K562 (cell line): ENCODE data around the gene BACE2. TPM values are rescaled to one million over a fixed set of nuclear protein-coding genes. Genes with fewer than 3 reads are reported as not detected.

Experiments
- ATAC-seq: fragments of 200-7000 bp; cut with Tn5 transposase; 3 replicates; pipeline ENCODE4 v1.9.1; 2020; ENCODE audit warnings: moderate library complexity
- BruUV-seq: library from RNA; stranded (reverse); fragments of 400-500 nt; replicated peaks from 2 replicates; lab custom pipeline; 2021; lab: Mats Ljungman, UMichigan
- CTCF ChIA-PET: fragments of 300-600 bp; formaldehyde crosslinking; extraction: SDS; loops from one replicate; lab custom pipeline; 2021; ENCODE audit warnings: low intra/inter-chr PET ratio; lab: Yijun Ruan, JAX
- POLR2A ChIA-PET: fragments of 300-600, 350-650 bp; sonication (Branson Sonifier 250); formaldehyde crosslinking; extraction: SDS; loops from one replicate; lab custom pipeline; 2021; ENCODE audit warnings: antibody characterized with exemption, inconsistent platforms; lab: Yijun Ruan, JAX
- DNase-seq, 4 experiments: peaks; one replicate each; pipeline versions ENCODE4 v3.0.0 to v3.0.0-alpha.2; 2011 to 2018; ENCODE audit warnings: low spot score in 3 of 4, mixed read lengths in 3 of 4; ENCODE audit errors: extremely low read depth in 1 of 4
- FAIRE-seq: peaks from 2 replicates; lab custom pipeline; 2011; peaks lifted over from hg19 to GRCh38; lab: Jason Lieb, UNC
- H2AFZ ChIP-seq: 2 replicates; pipeline ENCODE4 v1.6.0; 2011; ENCODE audit warnings: low read depth, low read length, control low read depth, inconsistent platforms
- H3K27ac ChIP-seq: fragments of 200-600 bp; 3 replicates; pipeline ENCODE4 v1.8.0; 2011; ENCODE audit warnings: low read depth, mild to moderate bottlenecking, control low read depth, inconsistent platforms, low read length, moderate library complexity, mixed read lengths; ENCODE audit errors: extremely low read depth
- H3K27me3 ChIP-seq, 2 experiments: fragments of 300-600 bp in 1 of 2; 2 replicates in 1 of 2; 3 replicates in 1 of 2; pipeline versions ENCODE4 v1.6.0 to v1.8.0; 2011; ENCODE audit warnings: inconsistent platforms in 2 of 2, low read length in 2 of 2, mild to moderate bottlenecking in 1 of 2, mixed read lengths in 1 of 2, moderate library complexity in 1 of 2; ENCODE audit not compliant: control insufficient read depth in 2 of 2, insufficient read depth in 2 of 2
- H3K36me3 ChIP-seq: fragments of 300-600 bp; 3 replicates; pipeline ENCODE4 v1.8.0; 2011; ENCODE audit warnings: mild to moderate bottlenecking, low read length, inconsistent platforms; ENCODE audit not compliant: control insufficient read depth, insufficient read depth
- H3K4me1 ChIP-seq, 2 experiments: fragments of 200-600 bp in 1 of 2; replicated peaks in 1 of 2; 2 replicates in 1 of 2; 3 replicates in 1 of 2; pipeline versions ENCODE4 v1.5.1 to v1.8.0; 2011; ENCODE audit warnings: inconsistent platforms in 2 of 2, low read length in 2 of 2, mild to moderate bottlenecking in 1 of 2, mixed read lengths in 1 of 2, moderate library complexity in 1 of 2; ENCODE audit not compliant: control insufficient read depth in 2 of 2, insufficient read depth in 2 of 2
- H3K4me2 ChIP-seq: 2 replicates; pipeline ENCODE4 v1.6.1; 2011; ENCODE audit warnings: low read length, control low read depth, inconsistent platforms, mixed read lengths; ENCODE audit not compliant: insufficient read depth
- H3K4me3 ChIP-seq: fragments of 200-600 bp; sonication (generic), shearing (Covaris generic); 2 replicates; pipeline ENCODE4 v1.5.1; 2016; ENCODE audit warnings: control low read depth, inconsistent platforms
- H3K79me2 ChIP-seq: fragments of 200-600 bp; 3 replicates; pipeline ENCODE4 v1.8.0; 2011; ENCODE audit warnings: low read length, inconsistent platforms; ENCODE audit not compliant: control insufficient read depth, insufficient read depth
- H3K9ac ChIP-seq, 2 experiments: 2 replicates each; pipeline versions ENCODE4 v1.6.0 to v1.6.1; 2011; ENCODE audit warnings: low read depth in 2 of 2, low read length in 2 of 2, control low read depth in 1 of 2, inconsistent platforms in 1 of 2, mild to moderate bottlenecking in 1 of 2, mixed read lengths in 1 of 2; ENCODE audit not compliant: insufficient read depth in 1 of 2
- H3K9me1 ChIP-seq: one replicate; pipeline ENCODE4 v1.6.0; 2011; ENCODE audit warnings: inconsistent platforms, mild to moderate bottlenecking, low read length, moderate library complexity; ENCODE audit not compliant: control insufficient read depth, insufficient read depth
- H3K9me3 ChIP-seq: replicated peaks from 2 replicates; pipeline ENCODE4 v1.5.1; 2011; ENCODE audit warnings: low read depth, low read length, inconsistent platforms; ENCODE audit not compliant: control insufficient read depth, insufficient read depth
- H4K20me1 ChIP-seq: replicated peaks from 2 replicates; pipeline ENCODE4 v1.6.1; 2011; ENCODE audit warnings: low read length, inconsistent platforms, mixed read lengths; ENCODE audit not compliant: control insufficient read depth, insufficient read depth
- CBX2 ChIP-seq: fragments of 200-600 bp; sonication (generic); IDR thresholded peaks from one replicate; pipeline ENCODE4 v1.6.1; 2012; ENCODE audit warnings: mild to moderate bottlenecking, low read length, inconsistent platforms; ENCODE audit not compliant: insufficient read depth, poor library complexity, severe bottlenecking
- NEUROD1 ChIP-seq: fragments of 150-350 bp; IDR thresholded peaks from 2 replicates; pipeline ENCODE4 v1.6.1; 2014; ENCODE audit warnings: borderline replicate concordance, low read length, low read depth; ENCODE audit not compliant: partially characterized antibody
- PPARD ChIP-seq: fragments of 250-450 bp; sonication (Bioruptor Pico); IDR thresholded peaks from 2 replicates; pipeline ENCODE4 v1.8.0; 2022; ENCODE audit warnings: inconsistent platforms, mild to moderate bottlenecking, moderate library complexity
- RBM34 ChIP-seq: fragments of 200-400 bp; formaldehyde crosslinking; IDR thresholded peaks from 2 replicates; pipeline ENCODE4 v1.6.1; 2018; ENCODE audit warnings: low read length, borderline replicate concordance; ENCODE audit not compliant: insufficient read depth
- RCOR1 ChIP-seq, 2 experiments: IDR thresholded peaks; 2 replicates each; pipeline ENCODE4 v1.6.1; 2012; ENCODE audit warnings: low read depth in 2 of 2, low read length in 2 of 2, borderline replicate concordance in 1 of 2, improper control_type of control experiment in 1 of 2
- SIN3A ChIP-seq, 2 experiments: fragments of 150-350 bp in 1 of 2; IDR thresholded peaks; 2 replicates each; pipeline ENCODE4 v1.6.1; 2011 to 2016; ENCODE audit warnings: borderline replicate concordance in 2 of 2, low read depth in 2 of 2, low read length in 2 of 2, mild to moderate bottlenecking in 2 of 2, moderate library complexity in 2 of 2; ENCODE audit not compliant: control insufficient read depth in 1 of 2
- SIN3B ChIP-seq: fragments of 450-650 bp; IDR thresholded peaks from 2 replicates; pipeline ENCODE4 v1.6.1; 2017; ENCODE audit warnings: low read depth, mild to moderate bottlenecking, moderate library complexity
- TAL1 ChIP-seq: fragments of 450-650 bp; IDR thresholded peaks from 2 replicates; pipeline ENCODE4 v1.6.1; 2016; ENCODE audit warnings: mild to moderate bottlenecking
- TSHZ1 ChIP-seq: fragments of 250-450 bp; sonication (Bioruptor Pico); IDR thresholded peaks from 2 replicates; pipeline ENCODE4 v1.4.0; 2020; ENCODE audit warnings: mild to moderate bottlenecking, moderate library complexity
- ZFP1 ChIP-seq: fragments of 450-650 bp; formaldehyde crosslinking; IDR thresholded peaks from 2 replicates; pipeline ENCODE4 v1.4.0; 2020; ENCODE audit warnings: mild to moderate bottlenecking, mixed read lengths
- ZNF24 ChIP-seq: fragments of 450-650 bp; IDR thresholded peaks from 2 replicates; pipeline ENCODE4 v1.6.1; 2016
- ZNF766 ChIP-seq: fragments of 200-800 bp; sonication (Bioruptor generic); conservative IDR thresholded peaks from 2 replicates; pipeline ENCODE4 v1.6.1; 2016; ENCODE audit warnings: missing genetic modification characterization, missing compliant biosample characterization
- WGBS: fragments of 100-300 bp; shearing (Covaris generic); methylation state at CpG from one replicate; pipeline ENCODE4 v1.1.6; 2016; ENCODE audit warnings: low coverage, mixed read lengths; ENCODE audit not compliant: insufficient coverage; ENCODE audit errors: missing lambda C conversion rate; 5-methylcytosine and 5-hydroxymethylcytosine counted together
- in situ Hi-C: fragments of 300-500 bp; cut with MboI; formaldehyde crosslinking; loops from 4 replicates; pipeline ENCODE4 v1.15.0; 2018; ENCODE audit warnings: inconsistent platforms, mixed read lengths
- intact Hi-C: fragments of 100-400 bp; cut with micrococcal nuclease; formaldehyde crosslinking; loops from 2 replicates; pipeline ENCODE4 v1.14.2; 2022
- polyA plus RNA-seq, 8 experiments: library from polyadenylated mRNA; depleted of rRNA in 4 of 8; stranded (reverse) in 5 of 8; unstranded in 3 of 8; fragments of >200 nt; fragmentation: Nextera tagmentation in 2 of 8; fragmentation: Illumina TruSeq in 1 of 8; extraction: Ambion mirVana in 2 of 8; extraction: Trizol in 1 of 8; gene quantifications; 2 replicates each; pipeline versions ENCODE4 v1.2.1 to v1.2.3, GENCODE V29; 2011 to 2014; ENCODE audit warnings: inconsistent platforms in 1 of 8, missing spikeins in 1 of 8
- total RNA-seq, 7 experiments: library from RNA; depleted of rRNA in 6 of 7; stranded (reverse); fragments of >200 nt in 6 of 7; fragmentation: Illumina TruSeq in 2 of 7; extraction: Trizol in 2 of 7; gene quantifications; 2 replicates each; pipeline versions ENCODE4 v1.2.1 to v1.2.3, GENCODE V29; 2011 to 2021; ENCODE audit warnings: low replicate concordance in 1 of 7

Gene BACE2
- total and polyA plus RNA-seq, 9 of the 15 experiments (the other 6 are each of a cell fraction or from before 2014, with no cell fraction given) = 0.05 to 0.24 (median 0.15) TPM; not detected in 2

DNA sequence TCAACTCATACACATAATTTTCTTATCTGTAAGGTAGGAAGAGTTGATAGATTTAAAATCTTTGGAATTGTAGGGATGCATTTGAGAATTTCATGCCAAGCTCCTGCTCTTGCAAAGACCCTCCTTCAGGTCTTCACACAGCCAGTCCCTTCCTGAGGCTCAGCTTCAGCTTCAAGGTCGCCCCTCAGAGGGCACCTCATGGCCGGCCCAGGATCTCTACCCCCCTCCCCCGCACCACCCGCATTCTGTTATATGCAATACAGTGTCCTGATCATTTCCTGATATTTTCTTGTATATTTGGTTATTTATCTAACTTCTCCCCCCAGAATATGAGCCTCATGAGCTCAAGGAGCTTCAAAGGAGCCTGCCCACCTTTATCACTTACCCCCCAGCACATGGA lies 47.0 kb upstream of the BACE2 start:
- in situ Hi-C loops = no loop called here
- 8% methylated on average over 4 of the region's 4 CpGs for WGBS

More for the DNA sequence above, 47.0 kb upstream of the BACE2 start:
- Histone ChIP-seq H3K36me3 (no peaks in the 10 kb centered on the region), H4K20me1 (peaks cover 3% of the 10 kb centered on the region; the same call in 1 of the 2 replicates), H3K4me3 (no peak overlapping the region), H3K79me2 (no peaks in the 10 kb centered on the region), H3K4me1 (no peaks in the 10 kb centered on the region), H3K4me2 (no peak overlapping the region), H3K9me1 (no peaks in the 10 kb centered on the region), H3K27ac (no peak overlapping the region), H3K9me3 (no peaks in the 10 kb centered on the region), H3K27me3 (peaks cover 3 to 5% of the 10 kb centered on the region in 2 experiments; a peak in 3 of 5 replicates), H2AFZ (no peak overlapping the region), H3K9ac (no peak overlapping the region)
- CTCF ChIA-PET = interaction anchor here (1.2 kb wide), 2 partner anchors 13 to 340 kb away, joined by 4 to 5 read pairs; no protein-coding TSS in a partner anchor
- no peak for ATAC-seq
- intact Hi-C loops = loop anchor here (10.0 kb wide), 1 partner anchor 334 kb away; no protein-coding TSS in a partner anchor
- no peak for FAIRE-seq
- POLR2A ChIA-PET = interaction anchor here (0.7 kb wide), 1 partner anchor 91 kb away, joined by 3 read pairs; no protein-coding TSS in a partner anchor
- TF ChIP-seq TSHZ1 (CRISPR knock-in tag) (no peak), SIN3B (no peak), TAL1 (no peak), ZNF766 (CRISPR knock-in tag) (no peak), PPARD (CRISPR knock-in tag) (no peak), ZFP1 (CRISPR knock-in tag) (no peak), SIN3A (IDR thresholded peaks at IDR 0.05; ENCODE audit: borderline replicate concordance in 2 of 2, control insufficient read depth in 1 of 2, low read depth in 2 of 2, low read length in 2 of 2) (no peak), CBX2 (no peak), RBM34 (no peak), NEUROD1 (no peak), RCOR1 (IDR thresholded peaks at IDR 0.05; ENCODE audit: borderline replicate concordance in 1 of 2, low read depth in 2 of 2, low read length in 2 of 2) (no peak), ZNF24 (no peak)
- no peak for DNase-seq
- no TSS peak for BruUV-seq
